Psoas muscle (tissue), 8 donors: ENCODE results near the gene TBC1D1. TPM values are rescaled to one million over a fixed set of nuclear protein-coding genes. Genes with fewer than 3 reads are reported as not detected.

Experiments used
- ATAC-seq, 4 donors: fragments of 200-7000 bp; cut with Tn5 transposase; one replicate each; pipeline ENCODE4 v1.9.1; 2020; ENCODE audit warnings: moderate library complexity in 3 of 4, mild to moderate bottlenecking in 2 of 4
- DNase-seq, 2 donors: peaks; one replicate each; pipeline ENCODE4 v3.0.0-alpha.2; 2020
- H3K27ac ChIP-seq: fragments of 200-600 bp; one replicate; pipeline ENCODE4 v1.8.0; 2022
- H3K27me3 ChIP-seq, 3 donors: fragments of 200-600 bp in 1 of 3; one replicate each; pipeline versions ENCODE4 v1.6.1 to v1.8.0; 2013 to 2022; ENCODE audit warnings: low read length in 2 of 3, mild to moderate bottlenecking in 2 of 3, moderate library complexity in 1 of 3; ENCODE audit not compliant: insufficient read depth in 3 of 3
- H3K36me3 ChIP-seq, 2 donors: fragments of 200-600 bp in 1 of 2; one replicate each; pipeline versions ENCODE4 v1.6.1 to v1.8.0; 2013 to 2022; ENCODE audit warnings: low read depth in 1 of 2, mild to moderate bottlenecking in 1 of 2, moderate library complexity in 1 of 2; ENCODE audit not compliant: insufficient read depth in 1 of 2
- H3K4me1 ChIP-seq: fragments of 200-600 bp; one replicate; pipeline ENCODE4 v1.8.0; 2022
- H3K4me3 ChIP-seq: fragments of 200-600 bp; one replicate; pipeline ENCODE4 v1.8.0; 2022; ENCODE audit warnings: mild to moderate bottlenecking
- H3K9me3 ChIP-seq: fragments of 200-600 bp; one replicate; pipeline ENCODE4 v1.8.0; 2022
- WGBS, 3 donors: extraction: QIAGEN DNeasy Blood & Tissue Kit; methylation state at CpG; one replicate each; pipeline versions ENCODE4 v1.1.6 to v1.1.7; 2013; 5-methylcytosine and 5-hydroxymethylcytosine counted together
- intact Hi-C, 2 donors: fragments of 100-400 bp; cut with DNase I; formaldehyde crosslinking; loops; one replicate each; pipeline versions ENCODE4 v1.11.0 to v1.14.2; 2022
- polyA plus RNA-seq, 3 donors: library from polyadenylated mRNA; stranded (reverse); fragments of 200-250 nt; gene quantifications; one replicate each; pipeline ENCODE4 v1.2.3, GENCODE V29; 2013
- total RNA-seq, 4 donors: library from RNA; stranded (reverse); fragmentation: NEBNext Ultra II Directional in 2 of 4; extraction: Animal tissue kit (Norgen Biotek cat#: 25700) in 2 of 4; gene quantifications; one replicate each; pipeline versions ENCODE4 v1.2.1 to v1.2.4, GENCODE V29; 2021 to 2023
- TF ChIP-seq, protein P1 (sequence below): fragments of 200-600 bp; IDR thresholded peaks from one replicate; pipeline ENCODE4 v1.8.0; 2022; ENCODE audit warnings: antibody characterized with exemption
- donor health status: healthy with polysubstance abuse.
- donor health status: DM: no; HTN: no; CAD: no; lungs with moderate emphysema.
- donor health status: Bipolar disorder and iron deficiency.
- donor health status: healthy.
- donor health status: DM: yes; HTN: yes; CAD: no.
- donor health status: DM: no; HTN: no; CAD: no.
- donor health status: DM: no; HTN: no; CAD: no.
- donor health status: DM: yes; HTN: yes; CAD: no.

The TBC1D1 gene
- total and polyA plus RNA-seq, 7 donors, result 18.1 to 130 (median 42.5) TPM

DNA sequence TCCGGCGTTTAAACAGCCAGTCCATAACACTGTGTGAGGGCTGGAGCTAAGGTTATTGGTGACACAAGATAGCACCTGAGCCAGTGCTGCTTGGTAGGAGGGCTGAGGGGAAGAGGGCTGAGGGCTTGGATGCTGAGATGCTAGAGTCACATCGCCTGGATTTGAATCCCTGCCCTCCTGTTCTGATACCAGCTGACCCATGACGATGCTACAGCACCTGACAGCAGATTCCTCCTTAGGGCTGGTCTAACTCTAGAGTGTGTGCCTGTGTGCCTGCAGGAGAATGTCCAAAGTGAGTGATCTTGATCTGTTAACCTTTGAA is 171.9 kb downstream of the TBC1D1 start:
- ATAC-seq (peak in 3 of 4 donors; percentile 31 to 64 (median 40)), DNase-seq (no peak)
- Histone ChIP-seq H3K27me3 (no peaks in the 10 kb centered on the region), H3K4me3 (no peak overlapping the region), H3K27ac (no peak overlapping the region), H3K9me3 (no peaks in the 10 kb centered on the region), H3K36me3 (peaks cover 0 to 15% of the 10 kb centered on the region in 2 donors), H3K4me1 (no peaks in the 10 kb centered on the region)
- WGBS, 3 donors, result 60 to 63% (median 61%) methylated on average over 4 of the region's 4 CpGs
- intact Hi-C loops, result loop anchor here (2.0 to 10.0 kb wide), 6 partner anchors 112 to 720 kb away; partner anchors contain the start of gene TLR10 (in 1 of the 2)
- TF ChIP-seq, protein P1, sequence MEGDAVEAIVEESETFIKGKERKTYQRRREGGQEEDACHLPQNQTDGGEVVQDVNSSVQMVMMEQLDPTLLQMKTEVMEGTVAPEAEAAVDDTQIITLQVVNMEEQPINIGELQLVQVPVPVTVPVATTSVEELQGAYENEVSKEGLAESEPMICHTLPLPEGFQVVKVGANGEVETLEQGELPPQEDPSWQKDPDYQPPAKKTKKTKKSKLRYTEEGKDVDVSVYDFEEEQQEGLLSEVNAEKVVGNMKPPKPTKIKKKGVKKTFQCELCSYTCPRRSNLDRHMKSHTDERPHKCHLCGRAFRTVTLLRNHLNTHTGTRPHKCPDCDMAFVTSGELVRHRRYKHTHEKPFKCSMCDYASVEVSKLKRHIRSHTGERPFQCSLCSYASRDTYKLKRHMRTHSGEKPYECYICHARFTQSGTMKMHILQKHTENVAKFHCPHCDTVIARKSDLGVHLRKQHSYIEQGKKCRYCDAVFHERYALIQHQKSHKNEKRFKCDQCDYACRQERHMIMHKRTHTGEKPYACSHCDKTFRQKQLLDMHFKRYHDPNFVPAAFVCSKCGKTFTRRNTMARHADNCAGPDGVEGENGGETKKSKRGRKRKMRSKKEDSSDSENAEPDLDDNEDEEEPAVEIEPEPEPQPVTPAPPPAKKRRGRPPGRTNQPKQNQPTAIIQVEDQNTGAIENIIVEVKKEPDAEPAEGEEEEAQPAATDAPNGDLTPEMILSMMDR, result no peak

DNA sequence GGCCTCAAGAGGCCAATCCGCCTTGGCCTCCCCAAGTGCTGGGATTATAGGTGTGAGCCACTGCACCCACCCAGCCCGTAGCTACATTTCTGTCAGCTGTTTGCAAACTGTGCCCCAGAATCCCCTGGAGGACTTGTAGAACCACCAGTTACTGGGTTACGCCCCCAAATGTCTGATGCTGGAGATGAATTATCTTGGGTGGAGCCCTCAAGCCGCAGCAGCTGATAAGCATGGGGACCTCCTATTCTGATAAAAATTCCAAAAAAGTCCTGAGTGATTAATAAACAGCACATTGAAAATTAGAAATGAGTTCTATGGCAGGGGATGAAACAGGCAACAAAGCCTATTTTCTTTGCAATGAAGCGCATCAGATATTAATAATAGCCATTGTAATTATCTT is 174.3 kb downstream of the TBC1D1 start:
- Histone ChIP-seq H3K9me3 (no peaks in the 10 kb centered on the region), H3K4me3 (no peak overlapping the region), H3K36me3 (peaks cover 0 to 15% of the 10 kb centered on the region in 2 donors), H3K27ac (no peak overlapping the region), H3K27me3 (no peaks in the 10 kb centered on the region), H3K4me1 (no peaks in the 10 kb centered on the region)
- intact Hi-C loops, result loop anchor here (5.0 to 10.0 kb wide), 3 partner anchors 110 to 610 kb away; no protein-coding TSS in a partner anchor
- WGBS, 3 donors, result 83 to 90% (median 90%) methylated on average over 5 of the region's 5 CpGs
- ATAC-seq, result no peak
- TF ChIP-seq, protein P1, result no peak
- no peak for DNase-seq

DNA sequence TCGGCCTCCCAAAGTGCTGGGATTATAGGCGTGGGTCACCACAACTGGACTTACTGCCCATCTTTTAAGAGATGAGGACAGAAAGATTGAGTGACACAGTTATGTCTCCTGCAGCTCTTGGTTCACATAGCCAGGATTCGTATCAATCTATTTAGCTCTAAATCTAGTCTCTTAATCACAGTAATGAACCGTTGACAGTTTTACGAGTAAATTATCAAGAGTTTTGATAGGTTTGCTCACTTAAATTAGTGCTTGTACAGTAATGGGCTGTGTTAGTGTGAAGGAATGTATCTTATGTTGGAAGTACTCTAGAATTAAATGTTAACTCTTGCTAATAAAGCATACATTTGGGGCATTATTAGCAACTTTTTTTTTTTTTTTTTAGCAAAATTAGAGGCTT is 175.0 kb downstream of the TBC1D1 start:
- intact Hi-C loops, result loop anchor here (5.0 to 10.0 kb wide), 3 partner anchors 109 to 609 kb away; no protein-coding TSS in a partner anchor
- TF ChIP-seq, protein P1, result no peak
- Histone ChIP-seq H3K4me1 (no peaks in the 10 kb centered on the region), H3K27me3 (no peaks in the 10 kb centered on the region), H3K4me3 (no peak overlapping the region), H3K9me3 (no peaks in the 10 kb centered on the region), H3K27ac (no peak overlapping the region), H3K36me3 (peaks cover 0 to 8% of the 10 kb centered on the region in 2 donors)
- WGBS, 3 donors, result 84 to 97% (median 88%) methylated on average over 5 of the region's 5 CpGs
- no peak for DNase-seq
- ATAC-seq, result no peak

DNA sequence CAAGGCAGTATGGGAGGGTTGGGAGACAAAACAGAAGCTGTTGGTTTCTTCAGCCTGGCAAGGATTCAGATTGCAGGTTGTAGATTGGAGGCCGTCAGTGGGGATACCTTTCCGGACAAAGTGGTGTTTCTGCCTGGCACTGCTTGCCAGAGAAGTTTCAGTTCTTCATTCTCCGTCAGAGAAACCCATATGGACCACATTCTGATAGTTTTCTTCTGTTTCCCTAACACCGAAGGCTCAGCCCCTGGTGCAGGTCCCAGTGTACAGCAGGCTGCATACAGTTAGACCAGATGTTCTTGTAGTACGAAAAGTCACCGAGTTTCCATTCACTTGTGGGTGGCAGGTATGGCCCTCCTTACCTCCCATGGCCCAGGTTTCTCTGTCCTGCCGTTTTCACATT is 176.6 kb downstream of the TBC1D1 start:
- ATAC-seq, result no peak
- Histone ChIP-seq H3K27ac (no peak overlapping the region), H3K9me3 (no peaks in the 10 kb centered on the region), H3K27me3 (no peaks in the 10 kb centered on the region), H3K4me3 (no peak overlapping the region), H3K4me1 (no peaks in the 10 kb centered on the region), H3K36me3 (peaks cover 0 to 5% of the 10 kb centered on the region in 2 donors)
- WGBS, 3 donors, result 89 to 95% (median 94%) methylated on average over 7 of the region's 7 CpGs
- DNase-seq, result no peak
- intact Hi-C loops, result loop anchor here (5.0 to 10.0 kb wide), 3 partner anchors 107 to 607 kb away; no protein-coding TSS in a partner anchor
- TF ChIP-seq, protein P1, result no peak

DNA sequence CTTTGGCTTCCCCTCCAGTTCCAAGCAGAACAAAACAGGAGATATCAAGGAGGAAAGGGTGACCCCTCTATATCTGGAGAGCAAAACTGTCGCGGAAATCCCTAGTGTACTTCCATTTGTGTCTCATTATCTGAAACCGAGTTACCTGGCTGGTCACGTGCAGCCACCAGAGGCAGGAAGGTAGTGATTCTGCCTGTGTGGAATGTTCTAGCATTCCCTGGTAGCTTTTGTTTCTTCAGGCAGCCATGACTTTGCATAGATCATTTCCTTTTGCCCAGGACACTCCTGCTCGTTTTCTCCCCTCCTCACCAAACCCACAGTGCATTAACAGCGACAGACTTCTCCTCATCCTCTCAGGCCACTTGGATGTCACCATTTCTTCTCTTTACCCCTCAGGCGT is 177.2 kb downstream of the TBC1D1 start:
- H3K27me3 ChIP-seq, result no peaks in the 10 kb centered on the region
- no peaks in the 10 kb centered on the region for H3K9me3 ChIP-seq
- H3K27ac ChIP-seq, result peak overlapping the region; percentile 2
- peaks cover 0 to 8% of the 10 kb centered on the region in 2 donors for H3K36me3 ChIP-seq
- H3K4me1 ChIP-seq, result no peaks in the 10 kb centered on the region
- DNase-seq, result no peak
- WGBS, 3 donors, result 83 to 84% (median 84%) methylated on average over 7 of the region's 7 CpGs
- no peak for ATAC-seq
- no peak overlapping the region for H3K4me3 ChIP-seq
- TF ChIP-seq, protein P1, result no peak
- intact Hi-C loops, result loop anchor here (5.0 to 10.0 kb wide), 3 partner anchors 107 to 607 kb away; no protein-coding TSS in a partner anchor
